Measurements from ENCODE around the gene DNAJB5.

DNA sequence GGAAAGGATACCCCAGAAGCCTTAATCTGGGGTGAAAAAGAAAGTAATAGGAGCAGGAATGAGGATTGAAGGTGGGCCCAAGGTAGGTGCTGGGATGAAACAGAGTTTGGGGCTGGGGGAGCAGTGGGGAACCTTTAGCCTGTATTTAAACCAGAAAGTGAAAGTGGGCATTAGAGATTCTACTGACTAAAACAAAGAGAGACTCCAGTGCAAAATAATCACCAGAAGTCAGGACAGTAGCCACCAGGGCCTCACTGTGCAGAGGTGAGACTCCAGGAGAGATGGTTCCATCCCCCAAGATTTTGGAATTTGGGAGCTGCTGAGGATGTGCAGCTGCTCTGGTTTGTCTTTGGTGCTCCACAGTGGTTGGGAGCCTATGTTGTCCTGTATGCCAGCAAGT lies 13.1 kb downstream of the DNAJB5 start:
- no peak for TF ChIP-seq POLR2A (IDR thresholded peaks at IDR 0.05; ENCODE audit: low read depth, low read length)
- TF ChIP-seq POLR2AphosphoS5 (IDR thresholded peaks at IDR 0.05; ENCODE audit: low read depth, low read length) = no peak
- TF ChIP-seq POU2F2 (IDR thresholded peaks at IDR 0.05; ENCODE audit: low read depth, low read length) = no peak
- TF ChIP-seq PAX5 (IDR thresholded peaks at IDR 0.05; ENCODE audit: insufficient read depth, low read length, severe bottlenecking) = no peak
- TF ChIP-seq TAF1 (IDR thresholded peaks at IDR 0.05; ENCODE audit: low read depth, low read length) = no peak

Data from GM12891 (cell line).